ENCODE results near the gene BPGM.

The BPGM gene

GRCh38 chr7:134699021-134699818 lies 52.6 kb downstream of the BPGM start:
- DNase-seq, result no peak

- DNase-seq, result no peak
Observed at GRCh38 chr7:134699899-134700298, 53.2 kb downstream of the BPGM start.

- DNase-seq, result no peak
Observed at GRCh38 chr7:134701272-134701671, 54.6 kb downstream of the BPGM start.

GRCh38 chr7:134702366-134703240 lies 56.0 kb downstream of the BPGM start:
- DNase-seq, result no peak

GRCh38 chr7:134703241-134703594 lies 56.6 kb downstream of the BPGM start:
- DNase-seq, result no peak

GRCh38 chr7:134703782-134704181 lies 57.1 kb downstream of the BPGM start:
- DNase-seq, result no peak

GRCh38 chr7:134704827-134705226 lies 58.2 kb downstream of the BPGM start:
- no peak for DNase-seq

- DNase-seq, result no peak
Observed at GRCh38 chr7:134705716-134706115, 59.1 kb downstream of the BPGM start.

- no peak for DNase-seq
Observed at GRCh38 chr7:134706468-134706867, 59.8 kb downstream of the BPGM start.

- DNase-seq, result no peak
Observed at GRCh38 chr7:134707663-134708378, 61.2 kb downstream of the BPGM start.

- DNase-seq, result no peak
Observed at GRCh38 chr7:134708692-134709091, 62.0 kb downstream of the BPGM start.

- DNase-seq, result no peak
Observed at GRCh38 chr7:134709197-134709596, 62.5 kb downstream of the BPGM start.

GRCh38 chr7:134710511-134710853 lies 63.8 kb downstream of the BPGM start:
- no peak for DNase-seq

GRCh38 chr7:134710854-134711624 lies 64.4 kb downstream of the BPGM start:
- no peak for DNase-seq

- no peak for DNase-seq
Observed at GRCh38 chr7:134712196-134712595, 65.5 kb downstream of the BPGM start.

- no peak for DNase-seq
Observed at GRCh38 chr7:134714470-134715205, 68.0 kb downstream of the BPGM start.

- DNase-seq, result no peak
Observed at GRCh38 chr7:134718211-134718875, 71.7 kb downstream of the BPGM start.

- DNase-seq, result no peak
Observed at GRCh38 chr7:134720091-134720935, 73.7 kb downstream of the BPGM start.

GRCh38 chr7:134721171-134721570 lies 74.5 kb downstream of the BPGM start:
- DNase-seq, result no peak

- no peak for DNase-seq
Observed at GRCh38 chr7:134722786-134723322, 76.2 kb downstream of the BPGM start.

Measured in T1000 (cell line).